MG63 (cell line): Measurements from ENCODE around the gene DENND1A. TPM values are rescaled to one million over a fixed set of nuclear protein-coding genes. Genes with fewer than 3 reads are reported as not detected.

ENCODE experiments used
- DNase-seq: peaks from one replicate; pipeline ENCODE4 v3.0.0-alpha.2; 2020
- H3K27me3 ChIP-seq: fragments of 250-450 bp; sonication (Bioruptor Pico); 2 replicates; pipeline ENCODE4 v1.5.1; 2020; ENCODE audit warnings: mild to moderate bottlenecking, moderate library complexity
- H3K36me3 ChIP-seq: fragments of 250-450 bp; sonication (Bioruptor Pico); 2 replicates; pipeline ENCODE4 v1.5.1; 2020; ENCODE audit warnings: mild to moderate bottlenecking, moderate library complexity
- H3K4me3 ChIP-seq: fragments of 250-450 bp; sonication (Bioruptor Pico); 2 replicates; pipeline ENCODE4 v1.5.1; 2020; ENCODE audit warnings: mild to moderate bottlenecking, moderate library complexity
- H3K9me3 ChIP-seq: fragments of 250-450 bp; sonication (Bioruptor Pico); 2 replicates; pipeline ENCODE4 v1.5.1; 2020; ENCODE audit warnings: mild to moderate bottlenecking, moderate library complexity
- total RNA-seq: library from RNA; depleted of rRNA; stranded (reverse); fragments of >200 nt; shearing (Covaris generic); gene quantifications from 2 replicates; pipeline ENCODE4 v1.2.3, GENCODE V29; 2014; ENCODE audit warnings: low replicate concordance

DENND1A gene
- total RNA-seq, 1 experiment from 2014 or later = 35.3 TPM

GRCh38 chr9:123685489-123686083 lies 244.3 kb downstream of the DENND1A start:
- DNase-seq = no peak
- H3K27me3 ChIP-seq = no peaks in the 10 kb centered on the region
- H3K36me3 ChIP-seq = no peaks in the 10 kb centered on the region
- H3K4me3 ChIP-seq = no peak overlapping the region
- no peaks in the 10 kb centered on the region for H3K9me3 ChIP-seq

- no peak for DNase-seq
- Histone ChIP-seq H3K27me3 (no peaks in the 10 kb centered on the region), H3K9me3 (no peaks in the 10 kb centered on the region), H3K4me3 (no peak overlapping the region), H3K36me3 (no peaks in the 10 kb centered on the region)
These were observed 245.4 kb downstream of the DENND1A start for GRCh38 chr9:123684393-123685149.

GRCh38 chr9:123682746-123683145 lies 247.2 kb downstream of the DENND1A start:
- Histone ChIP-seq H3K36me3 (no peaks in the 10 kb centered on the region), H3K4me3 (no peak overlapping the region), H3K9me3 (no peaks in the 10 kb centered on the region), H3K27me3 (no peaks in the 10 kb centered on the region)
- DNase-seq = no peak

- Histone ChIP-seq H3K4me3 (no peak overlapping the region), H3K27me3 (no peaks in the 10 kb centered on the region), H3K9me3 (no peaks in the 10 kb centered on the region), H3K36me3 (no peaks in the 10 kb centered on the region; the same call in 1 of the 2 replicates)
- DNase-seq = no peak
These were observed 249.6 kb downstream of the DENND1A start for GRCh38 chr9:123680352-123680751.

- no peak for DNase-seq
- no peak overlapping the region for H3K4me3 ChIP-seq
- no peaks in the 10 kb centered on the region; the same call in 1 of the 2 replicates for H3K36me3 ChIP-seq
- H3K27me3 ChIP-seq = no peaks in the 10 kb centered on the region
- H3K9me3 ChIP-seq = no peaks in the 10 kb centered on the region; the same call in 1 of the 2 replicates
These were observed 250.5 kb downstream of the DENND1A start for GRCh38 chr9:123679330-123679987.

- no peaks in the 10 kb centered on the region; the same call in 1 of the 2 replicates for H3K9me3 ChIP-seq
- no peaks in the 10 kb centered on the region for H3K27me3 ChIP-seq
- no peak for DNase-seq
- H3K4me3 ChIP-seq = no peak overlapping the region
- H3K36me3 ChIP-seq = no peaks in the 10 kb centered on the region; the same call in 1 of the 2 replicates
These were observed 251.0 kb downstream of the DENND1A start for GRCh38 chr9:123678878-123679329.

- DNase-seq = no peak
- H3K36me3 ChIP-seq = no peaks in the 10 kb centered on the region; the same call in 1 of the 2 replicates
- no peaks in the 10 kb centered on the region for H3K27me3 ChIP-seq
- no peak overlapping the region for H3K4me3 ChIP-seq
- H3K9me3 ChIP-seq = no peaks in the 10 kb centered on the region; the same call in 1 of the 2 replicates
These were observed 251.7 kb downstream of the DENND1A start for GRCh38 chr9:123678038-123678877.

- no peaks in the 10 kb centered on the region; the same call in 1 of the 2 replicates for H3K36me3 ChIP-seq
These were observed 253.1 kb downstream of the DENND1A start for GRCh38 chr9:123676869-123677268.

GRCh38 chr9:123669346-123669745 lies 260.6 kb downstream of the DENND1A start:
- DNase-seq = no peak
- no peak overlapping the region for H3K4me3 ChIP-seq
- H3K36me3 ChIP-seq = peaks cover 6% of the 10 kb centered on the region
- no peaks in the 10 kb centered on the region for H3K27me3 ChIP-seq
- H3K9me3 ChIP-seq = peaks cover 7% of the 10 kb centered on the region

More at GRCh38 chr9:123676869-123677268, 253.1 kb downstream of the DENND1A start:
- no peak overlapping the region for H3K4me3 ChIP-seq
- no peak for DNase-seq
- H3K27me3 ChIP-seq = no peaks in the 10 kb centered on the region
- H3K9me3 ChIP-seq = no peaks in the 10 kb centered on the region; the same call in 1 of the 2 replicates

GRCh38 chr9:123663529-123663928 lies 266.4 kb downstream of the DENND1A start:
- Histone ChIP-seq H3K36me3 (peaks cover 6% of the 10 kb centered on the region), H3K27me3 (no peaks in the 10 kb centered on the region), H3K9me3 (peaks cover 7% of the 10 kb centered on the region), H3K4me3 (no peak overlapping the region)
- DNase-seq = no peak

GRCh38 chr9:123662057-123662776 lies 267.7 kb downstream of the DENND1A start:
- no peaks in the 10 kb centered on the region for H3K27me3 ChIP-seq
- H3K4me3 ChIP-seq = no peak overlapping the region
- DNase-seq = no peak
- H3K36me3 ChIP-seq = peaks cover 6% of the 10 kb centered on the region; the same call in 1 of the 2 replicates
- H3K9me3 ChIP-seq = peaks cover 7% of the 10 kb centered on the region

- DNase-seq = no peak
- H3K27me3 ChIP-seq = no peaks in the 10 kb centered on the region
- H3K36me3 ChIP-seq = peaks cover 6% of the 10 kb centered on the region; the same call in 1 of the 2 replicates
- H3K4me3 ChIP-seq = no peak overlapping the region
- peaks cover 7% of the 10 kb centered on the region for H3K9me3 ChIP-seq
These were observed 269.0 kb downstream of the DENND1A start for GRCh38 chr9:123660691-123661466.

GRCh38 chr9:123659358-123659757 lies 270.6 kb downstream of the DENND1A start:
- Histone ChIP-seq H3K4me3 (no peak overlapping the region), H3K27me3 (no peaks in the 10 kb centered on the region), H3K9me3 (no peaks in the 10 kb centered on the region; the same call in 1 of the 2 replicates), H3K36me3 (no peaks in the 10 kb centered on the region; the same call in 1 of the 2 replicates)
- DNase-seq = no peak

GRCh38 chr9:123658792-123659191 lies 271.1 kb downstream of the DENND1A start:
- Histone ChIP-seq H3K9me3 (no peaks in the 10 kb centered on the region; the same call in 1 of the 2 replicates), H3K36me3 (no peaks in the 10 kb centered on the region; the same call in 1 of the 2 replicates), H3K4me3 (no peak overlapping the region), H3K27me3 (no peaks in the 10 kb centered on the region)
- DNase-seq = no peak

GRCh38 chr9:123657941-123658340 lies 272.0 kb downstream of the DENND1A start:
- no peak for DNase-seq
- no peak overlapping the region for H3K4me3 ChIP-seq
- H3K27me3 ChIP-seq = no peaks in the 10 kb centered on the region
- no peaks in the 10 kb centered on the region; the same call in 1 of the 2 replicates for H3K9me3 ChIP-seq
- no peaks in the 10 kb centered on the region; the same call in 1 of the 2 replicates for H3K36me3 ChIP-seq
